ENCODE measurements around the gene NTN1.

NTN1 gene

DNA sequence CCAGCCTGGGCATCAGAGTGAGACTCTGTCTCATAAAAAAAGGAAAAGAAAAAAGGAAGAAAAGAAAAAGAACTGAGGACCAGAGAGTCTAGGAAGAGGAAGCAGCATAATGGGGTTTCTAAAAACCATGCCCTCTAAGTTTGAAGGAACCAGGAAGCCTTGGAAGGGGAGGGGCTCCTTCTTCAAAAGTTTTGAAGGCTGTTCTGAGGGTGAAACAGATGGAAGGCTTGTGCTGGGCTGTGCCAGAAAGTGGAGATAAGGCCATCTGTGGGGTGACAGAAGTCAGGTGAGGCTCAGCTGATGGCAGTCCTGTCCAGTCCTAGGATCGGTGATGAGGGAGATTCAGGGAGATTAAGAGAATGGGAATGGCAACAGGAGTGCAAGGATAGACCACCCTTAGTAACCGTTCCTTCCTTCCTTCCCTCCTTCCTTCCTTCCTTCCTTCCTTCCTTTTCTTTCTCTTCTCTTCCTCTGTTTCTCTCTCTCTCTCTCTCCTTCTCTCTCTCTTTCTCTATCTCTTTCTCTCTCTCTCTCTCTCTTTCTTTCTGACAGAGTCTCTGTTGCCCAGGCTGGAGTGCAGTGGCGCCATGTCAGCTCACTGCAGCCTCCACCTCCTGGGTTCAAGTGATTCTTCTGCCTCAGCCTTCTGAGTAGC is 182.6 kb downstream of the NTN1 start:
- no peak for DNase-seq

DNA sequence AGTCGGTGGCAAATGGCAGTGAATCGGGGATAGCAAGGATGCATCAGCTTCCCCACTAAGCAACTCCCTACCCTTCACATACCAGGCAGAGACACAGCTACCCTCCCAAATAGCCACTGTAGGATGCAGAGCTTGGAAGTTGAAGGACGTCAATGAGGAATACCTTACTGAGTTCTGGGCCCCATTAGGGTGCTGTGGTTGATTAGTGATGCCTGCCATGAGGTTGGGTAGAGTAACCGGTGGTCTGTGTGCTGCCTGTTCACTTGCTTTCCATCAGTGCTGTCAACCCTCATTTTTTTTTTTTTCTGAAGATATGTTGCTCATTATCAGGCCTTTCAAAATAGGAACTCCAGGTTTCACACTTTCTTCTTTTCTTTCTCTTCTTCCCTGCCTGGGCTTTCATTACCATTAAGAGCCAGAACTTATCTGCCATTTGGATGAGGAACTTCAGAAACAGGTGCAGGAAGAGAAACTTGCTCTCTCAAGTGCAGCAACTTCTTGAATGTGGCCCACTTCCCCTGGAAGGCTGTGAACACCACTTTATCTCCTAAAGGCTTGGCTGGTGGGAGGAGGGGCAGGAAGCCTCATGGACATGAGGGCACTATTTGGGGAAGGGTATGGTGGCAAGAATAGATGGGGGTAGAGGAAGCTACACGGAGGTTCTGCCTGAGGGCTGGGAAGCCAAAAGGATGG is 183.5 kb downstream of the NTN1 start:
- DNase-seq: no peak

DNA sequence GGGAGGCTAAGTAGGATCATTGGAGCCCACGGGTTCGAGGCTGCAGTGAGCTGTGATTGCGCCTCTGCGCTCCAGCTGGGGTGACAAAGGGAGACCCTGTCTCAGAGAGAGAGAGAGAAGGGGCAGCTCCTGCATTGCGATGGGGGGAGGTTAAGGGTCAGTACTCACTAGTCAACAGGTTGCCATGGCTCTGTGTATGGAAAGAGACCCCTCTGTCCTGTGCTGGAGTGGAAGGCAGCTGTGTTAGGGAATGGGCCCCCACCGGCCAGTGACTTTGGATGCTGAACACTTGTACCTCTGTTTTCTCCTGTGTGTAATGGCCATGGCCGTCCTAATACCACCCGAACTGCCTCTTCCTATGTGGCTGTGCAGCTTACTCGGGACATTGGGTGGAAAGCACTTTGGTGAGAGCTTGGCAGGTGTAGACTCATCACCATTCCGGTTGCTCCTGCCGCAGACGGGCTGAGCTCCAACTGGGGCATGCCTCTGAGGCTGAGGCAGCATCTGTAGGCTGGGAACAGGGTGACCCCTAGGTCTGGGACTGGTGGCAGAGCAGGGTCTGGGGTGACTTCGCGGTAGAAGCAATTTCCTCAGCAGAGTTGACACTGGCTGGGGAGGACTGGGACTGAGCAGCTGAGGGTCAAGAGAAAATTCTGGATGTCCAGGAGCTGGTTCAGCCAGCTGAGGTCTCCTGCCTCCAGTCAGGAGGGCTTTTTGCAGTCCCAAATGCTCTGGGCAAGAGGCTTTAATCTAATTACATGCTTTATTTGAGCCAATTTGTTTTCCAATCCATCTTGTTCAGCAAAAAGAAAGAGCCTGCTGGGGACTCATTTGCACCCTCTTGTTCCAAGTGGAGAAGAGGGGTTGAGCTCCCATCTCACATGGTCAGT is 184.5 kb downstream of the NTN1 start:
- no peak for DNase-seq

DNA sequence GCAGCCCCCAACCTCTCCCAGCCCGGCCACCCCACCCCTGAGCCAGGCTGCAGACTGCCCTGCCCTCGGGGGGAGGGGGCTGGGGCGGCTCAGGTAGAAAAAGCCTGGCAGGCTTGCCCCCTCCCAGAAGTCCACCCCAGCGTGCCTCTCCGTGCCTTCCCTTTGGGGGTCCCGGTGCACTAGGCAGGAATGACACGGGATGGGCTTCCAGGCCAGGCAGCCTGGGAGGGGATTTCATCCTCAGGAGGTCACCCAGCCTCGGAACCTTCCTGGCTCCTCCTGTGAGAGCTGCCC is 185.0 kb downstream of the NTN1 start:
- no peak for DNase-seq

DNA sequence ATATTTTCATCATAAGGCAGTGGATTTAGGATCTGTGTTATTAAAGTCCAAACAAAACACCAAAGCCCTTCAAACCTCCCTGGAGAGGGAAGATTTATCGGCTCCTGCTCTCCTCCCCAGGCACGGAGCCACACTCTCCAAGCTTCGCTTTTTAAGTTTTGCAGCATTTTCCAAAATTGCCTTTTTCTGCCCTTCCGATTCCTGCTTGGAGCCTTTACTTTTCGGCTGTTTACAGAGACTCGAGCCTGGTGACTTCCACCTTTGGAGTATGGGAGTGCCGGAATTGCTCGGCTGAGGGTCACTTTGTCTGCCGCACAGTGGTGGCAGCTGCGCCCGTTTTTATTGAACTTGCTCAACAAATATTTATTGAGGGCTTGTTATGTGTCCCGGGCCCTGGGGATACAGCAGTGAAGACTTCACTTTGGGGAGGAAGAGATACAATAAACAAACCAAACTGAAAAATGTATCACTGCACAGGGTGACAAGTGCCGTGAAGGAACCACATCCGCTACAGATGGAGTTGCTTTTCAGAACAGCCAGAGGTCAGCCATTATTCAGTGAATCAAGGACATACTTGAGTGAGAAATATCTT is 185.5 kb downstream of the NTN1 start:
- no peak for DNase-seq

DNA sequence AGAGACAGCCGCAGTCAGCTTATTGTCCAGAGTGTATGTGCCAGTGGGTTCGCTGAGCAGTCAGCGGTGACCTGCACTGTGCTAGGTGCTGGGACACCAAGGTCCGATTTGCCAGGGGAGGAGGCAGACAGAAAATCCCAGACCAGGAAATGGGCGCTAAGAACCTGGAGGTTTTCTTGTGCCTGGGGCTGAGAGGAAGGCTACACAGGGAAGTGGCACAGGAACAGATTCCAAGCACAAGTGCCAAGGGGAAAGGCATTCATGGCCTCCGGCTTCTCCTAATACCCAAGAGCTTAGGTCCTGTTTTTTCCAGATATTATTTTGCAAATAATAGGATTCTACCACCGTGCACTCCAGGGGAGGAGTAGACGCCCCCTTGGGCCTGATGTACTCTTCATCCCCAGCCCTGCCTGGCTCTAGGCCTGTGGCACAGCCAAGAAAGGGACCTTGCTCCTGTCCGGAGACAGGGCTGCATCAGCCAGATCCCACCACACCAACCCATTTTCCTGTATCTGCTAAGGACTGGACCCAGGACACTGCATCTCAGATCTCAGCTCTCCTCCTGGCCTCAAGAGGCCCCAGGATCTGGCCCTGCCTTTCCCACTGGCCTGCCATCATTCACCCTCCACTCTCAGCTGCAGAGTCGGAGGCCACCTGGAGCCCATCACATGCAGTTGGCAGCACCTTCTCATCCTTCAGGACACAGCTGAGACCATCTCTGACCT is 187.2 kb downstream of the NTN1 start:
- no peak for DNase-seq

DNA sequence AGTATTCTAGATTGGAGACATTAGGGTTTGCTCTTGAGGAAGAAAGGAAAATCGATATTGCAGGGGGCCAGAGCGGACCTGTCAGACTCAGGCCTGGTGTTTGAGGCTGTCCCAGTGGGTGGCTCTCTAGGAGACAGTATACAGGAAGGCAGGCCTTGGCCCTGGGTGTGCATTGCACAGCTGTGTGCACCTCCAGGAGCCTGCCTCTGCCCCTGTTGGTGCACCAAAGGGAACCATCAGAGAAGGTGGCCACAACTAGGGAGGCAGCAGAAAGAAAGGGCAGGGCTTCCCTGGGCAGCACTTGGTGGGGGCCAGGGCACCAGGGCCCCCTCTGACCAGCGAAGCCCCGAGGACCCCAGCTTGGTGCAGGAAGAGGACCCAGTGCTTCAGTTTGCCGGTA is 188.0 kb downstream of the NTN1 start:
- DNase-seq: no peak

DNA sequence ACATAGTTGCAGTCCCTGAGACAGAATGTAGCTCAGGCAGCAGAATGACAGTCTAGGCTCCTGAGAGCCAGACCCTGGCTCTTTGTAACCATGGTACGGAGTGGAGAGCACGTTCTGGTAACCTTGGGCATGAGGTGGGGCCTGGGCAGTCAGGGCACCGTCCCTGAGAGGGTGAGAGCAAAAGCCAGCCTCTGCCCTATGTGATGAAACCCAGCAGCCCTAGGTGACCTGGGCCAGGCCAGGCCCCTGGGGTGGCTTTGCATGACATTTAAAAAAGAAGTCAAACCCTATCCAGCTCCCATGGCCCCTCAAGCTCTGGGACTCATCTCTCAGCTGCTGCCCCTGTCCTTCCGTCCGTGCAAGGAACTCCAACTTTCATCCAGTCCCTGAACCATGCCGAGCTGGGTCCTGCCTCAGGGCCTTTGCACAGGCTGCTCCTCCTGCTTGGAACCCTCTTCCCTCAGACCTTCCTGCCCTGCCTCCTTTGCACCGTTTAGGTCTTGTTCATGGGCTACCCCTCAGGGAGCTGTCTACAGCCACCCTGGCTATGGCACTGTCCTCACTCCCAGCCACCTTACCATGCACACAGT is 188.6 kb downstream of the NTN1 start:
- no peak for DNase-seq

DNA sequence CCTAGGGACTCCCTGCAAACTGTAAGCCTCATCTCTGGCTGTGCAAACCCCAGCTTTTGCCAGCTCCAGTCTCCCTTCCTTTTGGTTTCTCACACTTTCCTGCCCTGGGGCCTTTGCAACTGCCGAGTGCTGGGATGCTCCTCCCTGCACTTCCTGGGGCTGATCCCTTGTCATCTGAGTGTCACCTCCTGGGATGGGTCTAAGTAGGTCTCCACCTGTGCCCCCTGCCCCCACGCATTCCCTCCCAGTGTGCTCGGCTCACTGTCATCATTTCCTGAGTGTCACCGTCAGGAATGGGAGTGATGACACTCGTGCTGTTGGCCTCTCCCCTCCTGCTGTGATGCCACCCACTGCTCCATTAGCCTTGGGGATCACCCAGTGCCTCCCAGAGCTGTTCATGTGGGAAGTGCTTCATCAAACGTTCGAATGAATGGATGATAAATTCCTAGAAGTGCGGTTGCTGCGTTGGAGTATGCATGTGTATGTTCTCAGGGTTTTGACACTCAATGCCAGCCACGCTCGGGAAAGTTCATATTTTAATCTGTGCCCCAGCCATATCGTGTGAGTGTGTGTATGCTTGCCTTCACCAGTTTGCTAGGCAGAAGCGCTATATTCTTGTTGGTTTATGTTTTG is 189.9 kb downstream of the NTN1 start:
- DNase-seq: no peak

DNA sequence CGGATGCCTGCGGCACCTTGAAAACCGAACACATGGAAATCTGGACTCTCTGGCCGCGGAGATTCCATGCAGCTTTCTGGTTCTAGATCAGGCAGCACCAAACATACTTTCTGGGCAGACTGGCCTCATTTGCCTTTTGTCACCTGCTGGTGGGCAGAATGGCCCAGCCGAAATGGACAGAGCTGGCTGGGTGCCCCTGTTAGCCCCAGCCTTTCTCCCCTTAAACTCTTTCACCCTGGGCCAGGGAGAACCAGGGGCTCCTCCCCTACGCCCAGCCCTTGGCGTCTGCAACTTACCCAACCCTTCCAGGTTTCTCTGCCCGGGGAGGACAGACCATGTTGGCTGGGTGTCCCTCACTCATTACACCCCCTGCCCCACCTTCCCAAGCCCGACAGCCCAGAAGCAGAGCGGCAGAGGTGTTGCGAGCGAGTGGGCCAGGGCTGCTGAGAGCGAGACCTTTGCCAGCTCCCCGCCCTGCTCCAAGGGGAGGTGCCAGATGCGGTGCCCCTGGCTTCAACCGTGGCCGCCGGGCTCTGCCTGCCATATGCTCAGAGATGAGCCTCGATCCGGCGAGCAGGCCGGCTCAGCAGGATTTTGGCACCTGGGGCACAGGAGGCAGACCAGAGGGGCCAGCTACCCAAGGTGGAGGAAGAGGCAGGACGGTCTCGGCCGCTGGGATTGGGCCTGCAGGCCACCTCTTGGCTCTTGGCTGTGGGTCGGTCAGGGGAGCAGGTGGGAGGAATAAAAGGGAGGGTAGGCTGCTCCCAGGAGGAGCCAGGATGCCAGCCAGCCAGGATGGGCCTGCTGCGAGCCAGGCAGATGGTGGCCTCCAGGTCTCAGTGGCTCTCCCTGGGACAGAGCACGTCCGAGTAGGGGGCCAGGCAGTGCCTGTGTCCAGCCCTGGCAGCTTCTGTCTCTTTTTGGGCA is 191.3 kb downstream of the NTN1 start:
- no peak for DNase-seq

DNA sequence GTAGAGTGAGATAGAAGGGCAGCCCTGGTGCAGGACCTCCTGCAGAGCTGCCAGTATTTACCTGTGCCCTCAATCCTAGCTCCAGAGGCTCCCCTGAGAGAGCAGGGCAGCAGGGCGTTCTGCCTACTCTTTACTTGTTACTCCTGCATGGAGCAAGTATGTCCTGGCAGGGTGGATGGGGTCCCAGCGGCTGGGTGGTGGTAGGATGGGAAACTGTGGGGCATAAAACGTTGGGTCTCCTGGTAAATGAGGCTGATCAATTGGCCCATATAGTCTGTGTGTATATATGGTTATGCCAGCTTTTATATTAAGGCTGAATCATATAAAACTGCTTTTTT is 192.0 kb downstream of the NTN1 start:
- no peak for DNase-seq

DNA sequence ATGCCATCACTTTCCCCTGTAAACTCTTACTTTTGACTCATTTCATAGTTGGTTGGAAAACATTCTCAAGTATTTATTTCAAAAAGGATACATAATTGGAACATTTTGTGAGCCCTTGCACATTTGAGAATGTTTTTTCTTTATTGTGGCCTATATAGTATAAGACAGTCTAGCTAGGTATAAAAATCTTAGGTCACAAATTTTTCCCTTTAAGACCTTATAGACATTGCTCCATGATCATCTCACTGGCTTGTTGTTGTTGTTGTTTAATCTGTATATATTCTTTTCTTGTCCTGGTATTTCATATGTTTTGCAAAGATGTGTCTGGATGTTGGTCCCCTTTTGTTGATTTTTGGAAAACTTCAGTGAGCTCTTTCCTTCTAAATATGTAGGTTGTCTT is 194.2 kb downstream of the NTN1 start:
- DNase-seq: no peak

DNA sequence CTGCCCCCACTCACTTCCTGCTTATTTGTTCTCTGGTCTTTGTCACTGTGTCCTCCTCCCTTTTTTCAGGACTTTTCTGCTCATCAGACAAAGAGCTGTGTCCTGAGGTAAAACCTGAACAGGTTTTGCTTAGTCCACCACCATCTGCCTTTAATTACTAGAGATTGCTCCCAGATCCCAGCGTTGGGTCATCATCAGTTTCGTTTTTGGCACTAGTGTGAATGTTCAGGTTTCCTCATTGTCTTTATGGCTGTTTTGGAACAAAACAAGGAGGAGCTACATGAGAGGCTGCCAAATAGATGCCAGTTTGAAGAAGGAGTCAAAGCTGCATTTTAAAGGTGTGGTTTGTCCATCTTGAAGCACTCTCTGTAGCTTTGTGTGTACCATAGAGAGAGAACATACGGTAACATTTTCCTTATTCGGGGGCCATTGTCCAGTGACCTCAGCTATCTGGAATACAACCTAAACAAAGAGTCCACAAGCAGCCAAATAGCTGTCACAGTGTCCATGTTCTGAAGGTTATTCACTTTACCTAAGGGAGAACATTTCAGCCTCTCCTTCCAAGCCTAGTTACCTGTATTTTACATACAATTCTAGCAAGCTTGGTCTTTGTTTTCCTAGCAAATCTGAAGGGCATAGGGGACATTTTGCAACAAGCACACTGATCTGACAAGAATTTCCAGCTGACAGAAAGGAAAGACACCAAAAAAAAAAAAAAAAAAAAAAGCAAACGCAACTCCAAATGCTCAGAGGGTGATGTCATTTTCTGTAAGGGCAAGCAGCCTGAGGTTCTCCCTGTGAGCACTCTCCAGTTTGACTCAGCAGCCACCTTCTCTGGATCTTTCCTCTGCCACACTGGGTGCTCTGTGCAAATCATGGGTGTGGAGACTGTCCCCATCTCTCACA is 196.1 kb downstream of the NTN1 start:
- DNase-seq: no peak

DNA sequence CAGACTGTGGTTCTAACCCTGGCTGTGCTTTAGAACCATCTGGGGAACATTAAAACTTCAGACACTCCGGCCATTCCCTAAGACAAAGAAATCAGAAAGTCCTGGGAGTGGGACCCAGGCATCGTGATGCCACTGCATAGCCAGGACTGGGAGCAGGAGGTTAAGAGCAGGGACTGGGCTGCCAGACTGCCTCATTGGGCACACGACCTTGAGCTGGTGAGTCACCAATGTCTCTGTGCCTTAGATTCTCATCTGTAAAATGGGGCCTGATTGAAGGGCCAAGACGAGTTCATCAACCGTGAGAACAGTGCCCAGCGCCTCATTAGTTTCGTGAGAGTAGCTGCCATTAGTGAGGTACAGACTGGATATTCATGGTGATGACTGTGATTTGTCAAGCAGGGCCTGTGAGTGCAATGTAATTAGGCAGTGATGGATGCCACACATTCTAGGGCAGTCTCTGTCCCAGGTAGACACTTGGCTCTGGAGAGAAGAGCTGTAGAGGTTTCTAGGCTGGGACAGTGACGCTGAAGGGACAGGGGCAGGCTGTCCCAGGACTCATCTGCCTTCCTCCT is 196.8 kb downstream of the NTN1 start:
- DNase-seq: no peak

DNA sequence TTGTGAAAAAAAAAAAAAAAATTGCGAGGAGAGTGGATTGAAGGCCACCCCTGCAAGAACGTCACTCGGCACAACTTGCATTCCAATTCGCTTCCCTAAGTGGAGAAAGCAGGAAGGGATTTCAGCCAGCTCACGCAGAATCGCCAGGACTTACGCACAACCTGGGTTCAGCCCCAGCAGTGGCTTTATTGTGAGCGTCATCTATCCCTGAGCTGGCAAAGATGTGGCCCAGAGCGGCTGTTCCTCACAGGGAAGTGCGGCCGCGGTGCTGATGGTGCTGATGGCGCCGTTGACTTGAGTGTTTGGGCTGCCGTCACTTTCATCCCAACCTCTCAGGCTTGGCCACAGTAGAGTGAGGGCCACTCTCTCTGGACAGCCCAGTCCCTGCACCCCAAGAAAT is 197.6 kb downstream of the NTN1 start:
- DNase-seq: no peak

DNA sequence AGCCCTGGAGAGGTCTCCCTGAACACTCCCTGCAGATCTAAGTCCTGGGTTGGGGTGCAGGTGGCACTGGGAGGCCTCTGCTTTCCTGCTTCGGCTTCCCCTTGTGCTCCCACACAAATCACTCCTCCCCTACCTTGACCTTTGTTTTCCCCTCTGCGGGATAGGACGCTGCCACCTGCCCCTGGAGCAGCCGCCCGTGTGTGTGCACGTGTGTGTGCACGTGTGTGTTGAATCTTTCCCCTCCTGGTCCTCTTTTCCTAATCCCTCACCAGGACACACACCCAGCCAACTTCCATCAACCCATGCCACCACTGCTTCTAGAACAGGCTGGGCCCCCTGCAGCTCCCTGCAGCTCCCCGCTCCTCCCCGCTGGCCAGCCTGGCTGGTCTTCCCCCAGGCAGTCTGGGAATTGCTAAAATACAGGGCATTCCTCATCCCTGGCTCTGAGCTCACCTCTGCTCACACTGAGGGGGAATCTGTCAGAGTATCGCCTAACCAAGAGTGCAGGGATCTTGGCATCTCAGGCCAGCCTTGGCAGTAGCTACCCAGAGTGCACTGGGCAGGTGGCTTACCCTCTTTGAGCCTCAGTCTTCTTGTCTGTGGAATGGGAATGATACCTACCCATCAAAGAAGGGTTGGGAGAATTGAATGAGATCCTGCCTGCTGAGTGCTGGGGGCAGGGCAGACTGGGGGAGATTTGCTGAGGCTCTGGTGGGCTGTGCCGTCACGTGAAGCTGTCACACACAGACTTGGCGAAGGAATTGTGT is 198.5 kb downstream of the NTN1 start:
- no peak for DNase-seq

DNA sequence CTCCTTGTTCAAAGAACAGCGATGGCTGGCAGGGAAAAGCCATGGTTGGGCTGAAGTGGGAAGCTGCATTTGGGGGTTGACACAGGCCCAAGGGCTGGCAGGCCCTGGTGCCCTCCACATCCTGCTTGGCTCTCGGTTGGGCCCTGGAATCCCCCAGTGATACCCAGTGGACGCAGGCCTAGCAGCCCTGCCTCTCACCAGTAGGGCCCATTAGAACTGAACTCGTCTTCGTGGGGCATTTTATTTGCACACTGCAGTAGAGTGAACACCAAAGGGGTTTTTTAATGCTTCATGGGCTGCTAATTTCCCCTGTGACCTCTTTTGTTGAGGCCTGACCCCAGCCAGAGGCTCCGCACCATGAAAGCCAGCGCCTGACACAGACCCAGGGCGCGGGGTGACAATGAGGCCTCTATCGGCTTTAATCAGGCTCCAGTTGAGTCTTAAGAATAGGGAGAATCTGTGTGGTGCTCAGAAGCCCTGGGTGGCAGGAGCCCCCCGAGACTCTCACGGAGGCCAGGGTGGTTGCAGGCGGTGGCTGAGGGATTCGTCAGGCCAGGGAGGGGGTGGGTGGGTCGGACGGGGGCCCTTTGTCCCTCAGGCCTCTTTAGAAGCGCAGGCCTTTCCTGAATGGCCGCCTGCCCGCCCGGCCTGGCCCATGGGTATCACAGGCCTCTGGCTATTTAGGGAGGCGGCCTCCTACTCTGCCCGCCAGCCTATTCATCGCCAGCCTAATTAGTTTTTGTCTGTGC is 199.3 kb downstream of the NTN1 start:
- no peak for DNase-seq
